DND-41 (cell line): ENCODE results near the gene YEATS2.
A peak's percentile ranks its signal among the peaks of the same experiment; 100 is the strongest.
"Not testable (repeated sequence)": the region's sequence is repeated elsewhere in the genome, so short reads cannot be mapped to it uniquely, and the experiment has no call there.

Experiments used
- ATAC-seq: fragments of 200-7000 bp; cut with Tn5 transposase; 3 replicates; pipeline ENCODE4 v1.9.1; 2021; ENCODE audit warnings: low read depth; ENCODE audit not compliant: insufficient read depth
- DNase-seq: peaks from one replicate; pipeline ENCODE4 v3.0.0-alpha.2; 2020
- H2AFZ ChIP-seq: 2 replicates; pipeline ENCODE4 v1.6.0; 2012; ENCODE audit warnings: low read depth, low read length
- H3K27ac ChIP-seq: 2 replicates; pipeline ENCODE4 v1.5.1; 2012; ENCODE audit warnings: low read length, inconsistent platforms
- H3K27me3 ChIP-seq: fragments of 200-600 bp; sonication (generic); 2 replicates; pipeline ENCODE4 v1.6.0; 2012; ENCODE audit warnings: low read length, mild to moderate bottlenecking, inconsistent platforms; ENCODE audit not compliant: insufficient read depth, poor library complexity
- H3K36me3 ChIP-seq: 2 replicates; pipeline ENCODE4 v1.5.1; 2012; ENCODE audit warnings: low read length, inconsistent platforms; ENCODE audit not compliant: insufficient read depth
- H3K4me1 ChIP-seq: 2 replicates; pipeline ENCODE4 v1.5.1; 2012; ENCODE audit warnings: mild to moderate bottlenecking, low read length; ENCODE audit not compliant: insufficient read depth
- H3K4me2 ChIP-seq: 2 replicates; pipeline ENCODE4 v1.6.0; 2012; ENCODE audit warnings: mild to moderate bottlenecking, moderate library complexity, low read length, inconsistent platforms; ENCODE audit not compliant: insufficient read depth
- H3K4me3 ChIP-seq, 2 experiments: fragments of 200-600 bp in 1 of 2; shearing (Covaris generic) in 1 of 2; 2 replicates each; pipeline ENCODE4 v1.5.1; 2012 to 2016; ENCODE audit warnings: inconsistent platforms in 2 of 2, low read length in 2 of 2, mild to moderate bottlenecking in 2 of 2, low read depth in 1 of 2, moderate library complexity in 1 of 2
- H3K79me2 ChIP-seq: 2 replicates; pipeline ENCODE4 v1.6.0; 2012; ENCODE audit warnings: low read length, inconsistent platforms; ENCODE audit not compliant: insufficient read depth
- H3K9ac ChIP-seq: 2 replicates; pipeline ENCODE4 v1.6.0; 2012; ENCODE audit warnings: low read depth, mild to moderate bottlenecking, inconsistent platforms, low read length, moderate library complexity
- H3K9me3 ChIP-seq: 2 replicates; pipeline ENCODE4 v1.5.1; 2012; ENCODE audit warnings: low read length, moderate library complexity, mild to moderate bottlenecking, inconsistent platforms; ENCODE audit not compliant: insufficient read depth, severe bottlenecking
- H4K20me1 ChIP-seq: 2 replicates; pipeline ENCODE4 v1.6.0; 2012; ENCODE audit warnings: low read length; ENCODE audit not compliant: insufficient read depth
- CTCF ChIP-seq: IDR thresholded peaks from 2 replicates; pipeline ENCODE4 v1.5.1; 2012; ENCODE audit warnings: borderline replicate concordance, low read length, moderate library complexity, mild to moderate bottlenecking; ENCODE audit not compliant: poor library complexity, severe bottlenecking; ENCODE audit errors: extremely low read depth
- EZH2 ChIP-seq: IDR thresholded peaks from 3 replicates; pipeline ENCODE4 v1.6.1; 2012; ENCODE audit warnings: borderline replicate concordance, low read depth, mild to moderate bottlenecking, moderate library complexity, low read length, inconsistent platforms; ENCODE audit not compliant: severe bottlenecking

Gene YEATS2

GRCh38 chr3:183701744-183702143 lies 4.1 kb downstream of the YEATS2 start:
- DNase-seq (no peak), ATAC-seq (no peak)
- H3K4me1 ChIP-seq = peaks cover 39% of the 10 kb centered on the region
- H3K27ac ChIP-seq = no peak overlapping the region
- no peak for TF ChIP-seq CTCF
- TF ChIP-seq EZH2 = no peak
- no peak overlapping the region for H3K4me3 ChIP-seq
- no peak overlapping the region for H2AFZ ChIP-seq
- peak overlapping the region; percentile 16; the same call in 1 of the 2 replicates for H3K4me2 ChIP-seq
- H3K79me2 ChIP-seq = peaks cover 97% of the 10 kb centered on the region
- no peaks in the 10 kb centered on the region for H3K9me3 ChIP-seq
- peaks cover 16% of the 10 kb centered on the region for H3K36me3 ChIP-seq
- H4K20me1 ChIP-seq = peaks cover 52% of the 10 kb centered on the region
- no peak overlapping the region for H3K9ac ChIP-seq
- no peaks in the 10 kb centered on the region for H3K27me3 ChIP-seq

GRCh38 chr3:183703892-183704291 lies 6.3 kb downstream of the YEATS2 start:
- not testable (repeated sequence) for H3K4me3 ChIP-seq, H3K27ac ChIP-seq, H3K27me3 ChIP-seq, H3K4me2 ChIP-seq, H3K9ac ChIP-seq, H3K9me3 ChIP-seq, DNase-seq, ATAC-seq, H2AFZ ChIP-seq
- H3K36me3 ChIP-seq = peaks cover 16% of the 10 kb centered on the region
- H4K20me1 ChIP-seq = peaks cover 70% of the 10 kb centered on the region
- H3K79me2 ChIP-seq = peaks cover 100% of the 10 kb centered on the region
- H3K4me1 ChIP-seq = peaks cover 30% of the 10 kb centered on the region

GRCh38 chr3:183710231-183710630 lies 12.6 kb downstream of the YEATS2 start:
- no peak overlapping the region for H3K4me2 ChIP-seq
- no peak for TF ChIP-seq EZH2
- TF ChIP-seq CTCF = no peak
- ATAC-seq (no peak), DNase-seq (no peak)
- no peak overlapping the region for H2AFZ ChIP-seq
- no peak overlapping the region for H3K9ac ChIP-seq
- no peaks in the 10 kb centered on the region for H3K4me1 ChIP-seq
- no peaks in the 10 kb centered on the region for H3K27me3 ChIP-seq
- H3K79me2 ChIP-seq = peaks cover 95% of the 10 kb centered on the region
- H4K20me1 ChIP-seq = peaks cover 60% of the 10 kb centered on the region
- H3K36me3 ChIP-seq = peaks cover 6% of the 10 kb centered on the region
- no peak overlapping the region for H3K27ac ChIP-seq
- H3K9me3 ChIP-seq = no peaks in the 10 kb centered on the region
- H3K4me3 ChIP-seq = no peak overlapping the region

GRCh38 chr3:183711516-183711915 lies 13.9 kb downstream of the YEATS2 start:
- no peak for DNase-seq
- peaks cover 18% of the 10 kb centered on the region for H3K36me3 ChIP-seq

More at GRCh38 chr3:183711516-183711915, 13.9 kb downstream of the YEATS2 start:
- TF ChIP-seq EZH2 = no peak
- TF ChIP-seq CTCF = no peak
- Histone ChIP-seq H3K4me3 (no peak overlapping the region), H2AFZ (no peak overlapping the region), H3K27ac (no peak overlapping the region), H3K9ac (no peak overlapping the region), H3K79me2 (peaks cover 90% of the 10 kb centered on the region), H3K27me3 (no peaks in the 10 kb centered on the region), H3K4me1 (no peaks in the 10 kb centered on the region), H4K20me1 (peaks cover 51% of the 10 kb centered on the region), H3K9me3 (no peaks in the 10 kb centered on the region), H3K4me2 (no peak overlapping the region)
- ATAC-seq = no peak
